Measurements from ENCODE around the gene TGM5. TPM values are rescaled to one million over a fixed set of nuclear protein-coding genes. Genes with fewer than 3 reads are reported as not detected.

TGM5 gene
- total and polyA plus RNA-seq, 7 donors: 0.28 TPM; not detected in 6

DNA sequence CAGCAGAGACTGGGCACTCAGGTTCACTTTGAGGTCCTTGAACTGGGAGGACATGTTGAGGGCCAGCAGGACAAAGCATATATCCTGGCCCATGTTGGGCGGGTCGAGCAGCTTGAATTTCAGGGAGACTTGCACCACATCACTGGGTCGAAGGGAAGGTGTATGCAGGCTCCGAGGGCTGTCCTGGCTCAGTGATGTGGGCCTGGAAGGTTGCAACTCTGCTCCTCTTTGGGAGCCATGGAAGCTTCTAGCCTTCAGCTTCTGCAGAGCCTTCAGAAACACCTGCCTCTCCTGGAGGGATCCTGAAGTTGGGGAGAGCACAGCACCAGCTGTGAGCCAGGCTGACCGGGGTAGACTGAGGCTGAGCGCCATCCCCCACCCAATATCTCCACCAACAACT is 31.2 kb downstream of the TGM5 start:
- intact Hi-C loops (cut with DNase I): no loop called here
- Histone ChIP-seq H3K36me3 (no peaks in the 10 kb centered on the region), H3K27ac (no peak overlapping the region), H3K27me3 (peaks cover 0 to 6% (median 0%) of the 10 kb centered on the region in 3 donors), H3K4me1 (no peaks in the 10 kb centered on the region), H3K4me3 (no peak overlapping the region), H3K9me3 (no peaks in the 10 kb centered on the region)
- WGBS, 2 donors: 93 to 95% methylated on average over 6 of the region's 6 CpGs
- TF ChIP-seq EP300 (IDR thresholded peaks at IDR 0.05) (no peak), POLR2AphosphoS5 (IDR thresholded peaks at IDR 0.05) (no peak), POLR2A (IDR thresholded peaks at IDR 0.05) (no peak)
- TF ChIP-seq, protein P1, sequence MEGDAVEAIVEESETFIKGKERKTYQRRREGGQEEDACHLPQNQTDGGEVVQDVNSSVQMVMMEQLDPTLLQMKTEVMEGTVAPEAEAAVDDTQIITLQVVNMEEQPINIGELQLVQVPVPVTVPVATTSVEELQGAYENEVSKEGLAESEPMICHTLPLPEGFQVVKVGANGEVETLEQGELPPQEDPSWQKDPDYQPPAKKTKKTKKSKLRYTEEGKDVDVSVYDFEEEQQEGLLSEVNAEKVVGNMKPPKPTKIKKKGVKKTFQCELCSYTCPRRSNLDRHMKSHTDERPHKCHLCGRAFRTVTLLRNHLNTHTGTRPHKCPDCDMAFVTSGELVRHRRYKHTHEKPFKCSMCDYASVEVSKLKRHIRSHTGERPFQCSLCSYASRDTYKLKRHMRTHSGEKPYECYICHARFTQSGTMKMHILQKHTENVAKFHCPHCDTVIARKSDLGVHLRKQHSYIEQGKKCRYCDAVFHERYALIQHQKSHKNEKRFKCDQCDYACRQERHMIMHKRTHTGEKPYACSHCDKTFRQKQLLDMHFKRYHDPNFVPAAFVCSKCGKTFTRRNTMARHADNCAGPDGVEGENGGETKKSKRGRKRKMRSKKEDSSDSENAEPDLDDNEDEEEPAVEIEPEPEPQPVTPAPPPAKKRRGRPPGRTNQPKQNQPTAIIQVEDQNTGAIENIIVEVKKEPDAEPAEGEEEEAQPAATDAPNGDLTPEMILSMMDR (IDR thresholded peaks at IDR 0.05): no peak
- DNase-seq: no peak

DNA sequence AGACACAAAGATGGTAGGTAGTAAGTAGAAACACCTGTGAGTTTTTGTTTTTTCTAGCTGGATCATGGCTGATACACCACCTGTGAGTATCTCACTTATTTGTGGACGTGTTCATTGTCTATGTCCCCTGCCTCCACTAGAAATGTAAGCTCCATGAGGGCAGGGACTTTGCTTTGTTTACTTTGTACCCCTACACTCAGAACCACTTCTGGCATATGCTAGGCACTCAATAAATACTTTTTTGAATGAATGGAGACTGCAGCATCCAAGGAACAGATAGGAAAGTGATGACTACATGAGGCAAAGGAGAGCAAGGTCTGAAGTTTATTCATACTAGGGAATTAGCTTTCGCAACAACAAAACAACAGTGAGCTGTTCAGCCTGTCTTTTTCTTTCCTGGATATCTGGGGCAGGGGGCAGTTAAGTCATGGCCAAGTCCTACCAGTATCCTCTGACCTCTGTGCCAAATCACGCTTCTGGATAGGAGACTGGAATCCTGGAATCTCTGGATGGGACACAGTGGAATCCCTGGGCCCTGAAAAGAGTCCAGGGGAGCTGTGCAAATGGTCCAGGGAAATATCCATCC is 34.3 kb downstream of the TGM5 start:
- Histone ChIP-seq H3K27ac (no peak overlapping the region), H3K27me3 (no peaks in the 10 kb centered on the region), H3K4me3 (no peak overlapping the region), H3K4me1 (no peaks in the 10 kb centered on the region), H3K9me3 (no peaks in the 10 kb centered on the region), H3K36me3 (no peaks in the 10 kb centered on the region)
- WGBS, 2 donors: 91% methylated on average over 3 of the region's 3 CpGs
- no peak for DNase-seq
- intact Hi-C loops (cut with DNase I): no loop called here
- TF ChIP-seq, protein P1 (IDR thresholded peaks at IDR 0.05): no peak
- TF ChIP-seq EP300 (IDR thresholded peaks at IDR 0.05) (no peak), POLR2AphosphoS5 (IDR thresholded peaks at IDR 0.05) (no peak), POLR2A (IDR thresholded peaks at IDR 0.05) (no peak)

DNA sequence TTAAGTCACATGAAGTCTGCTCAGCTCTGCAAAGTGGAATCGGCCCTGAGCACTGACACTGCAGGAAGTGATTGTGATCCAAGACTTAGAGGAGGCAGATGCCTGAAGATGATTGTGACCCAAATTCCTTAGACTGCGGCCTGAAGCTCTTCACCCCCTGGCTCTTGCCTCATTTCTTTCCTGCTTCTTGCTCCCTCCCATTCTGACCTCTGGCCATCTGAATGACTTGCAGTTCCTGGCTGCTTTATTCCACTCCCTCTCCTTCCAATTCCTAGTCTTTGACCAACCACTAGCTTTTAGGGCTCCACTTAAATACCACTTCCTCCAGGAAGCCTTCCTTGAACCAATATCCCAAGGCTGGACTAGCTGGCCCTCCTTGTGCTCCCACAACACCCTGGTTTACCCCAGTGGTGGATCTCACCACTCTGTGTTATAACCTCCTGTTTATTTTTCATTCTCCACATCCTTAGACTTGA is 36.0 kb downstream of the TGM5 start:
- H3K36me3 ChIP-seq: no peaks in the 10 kb centered on the region
- H3K27me3 ChIP-seq: peaks cover 0 to 2% (median 0%) of the 10 kb centered on the region in 3 donors
- peak overlapping the region in 2 of 4 donors; percentile 9 to 64 for H3K27ac ChIP-seq
- peak; percentile 72 for DNase-seq
- H3K4me3 ChIP-seq: no peak overlapping the region
- TF ChIP-seq POLR2A (IDR thresholded peaks at IDR 0.05): no peak
- TF ChIP-seq EP300 (IDR thresholded peaks at IDR 0.05): no peak
- TF ChIP-seq, protein P1 (IDR thresholded peaks at IDR 0.05): no peak
- TF ChIP-seq POLR2AphosphoS5 (IDR thresholded peaks at IDR 0.05): no peak
- 55 to 74% methylated on average over 2 of the region's 2 CpGs for WGBS, 2 donors
- H3K9me3 ChIP-seq: no peaks in the 10 kb centered on the region
- intact Hi-C loops (cut with DNase I): no loop called here
- H3K4me1 ChIP-seq: no peaks in the 10 kb centered on the region

DNA sequence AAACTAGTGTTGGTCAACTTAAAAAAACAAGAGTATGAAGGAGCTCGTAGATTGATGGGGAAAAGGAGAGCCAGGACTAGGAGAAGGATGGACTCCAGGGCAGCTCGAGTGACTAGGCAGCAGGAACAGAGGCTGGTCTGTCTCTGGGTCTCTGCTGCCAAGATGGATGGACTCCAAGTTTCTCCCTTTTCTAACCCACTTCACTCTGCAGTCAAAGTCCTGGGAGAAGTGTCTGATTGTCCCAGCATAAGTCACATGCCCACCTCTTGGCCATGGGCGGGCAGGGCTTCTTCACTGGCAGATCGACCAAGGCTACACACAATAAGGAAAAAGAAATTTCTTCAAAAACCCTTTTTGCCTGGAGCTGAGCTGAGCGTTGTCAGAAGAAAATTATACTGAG is 36.8 kb downstream of the TGM5 start:
- H3K27ac ChIP-seq: peak overlapping the region in 2 of 4 donors; percentile 22 to 64
- intact Hi-C loops (cut with DNase I): loop anchor here (10.0 kb wide), 1 partner anchor 55 kb away; no protein-coding TSS in a partner anchor
- DNase-seq: no peak

More for the DNA sequence above, 36.8 kb downstream of the TGM5 start:
- peaks cover 0 to 7% (median 0%) of the 10 kb centered on the region in 3 donors for H3K27me3 ChIP-seq
- H3K4me1 ChIP-seq: no peaks in the 10 kb centered on the region
- WGBS, 2 donors: 86 to 87% methylated on average over 5 of the region's 5 CpGs
- no peaks in the 10 kb centered on the region for H3K9me3 ChIP-seq
- TF ChIP-seq POLR2A (IDR thresholded peaks at IDR 0.05): no peak
- no peak for TF ChIP-seq EP300 (IDR thresholded peaks at IDR 0.05)
- TF ChIP-seq, protein P1 (IDR thresholded peaks at IDR 0.05): no peak
- TF ChIP-seq POLR2AphosphoS5 (IDR thresholded peaks at IDR 0.05): no peak
- no peak overlapping the region for H3K4me3 ChIP-seq
- H3K36me3 ChIP-seq: no peaks in the 10 kb centered on the region
